Measurements from ENCODE around the gene CLMN.

- TF ChIP-seq, protein P1, sequence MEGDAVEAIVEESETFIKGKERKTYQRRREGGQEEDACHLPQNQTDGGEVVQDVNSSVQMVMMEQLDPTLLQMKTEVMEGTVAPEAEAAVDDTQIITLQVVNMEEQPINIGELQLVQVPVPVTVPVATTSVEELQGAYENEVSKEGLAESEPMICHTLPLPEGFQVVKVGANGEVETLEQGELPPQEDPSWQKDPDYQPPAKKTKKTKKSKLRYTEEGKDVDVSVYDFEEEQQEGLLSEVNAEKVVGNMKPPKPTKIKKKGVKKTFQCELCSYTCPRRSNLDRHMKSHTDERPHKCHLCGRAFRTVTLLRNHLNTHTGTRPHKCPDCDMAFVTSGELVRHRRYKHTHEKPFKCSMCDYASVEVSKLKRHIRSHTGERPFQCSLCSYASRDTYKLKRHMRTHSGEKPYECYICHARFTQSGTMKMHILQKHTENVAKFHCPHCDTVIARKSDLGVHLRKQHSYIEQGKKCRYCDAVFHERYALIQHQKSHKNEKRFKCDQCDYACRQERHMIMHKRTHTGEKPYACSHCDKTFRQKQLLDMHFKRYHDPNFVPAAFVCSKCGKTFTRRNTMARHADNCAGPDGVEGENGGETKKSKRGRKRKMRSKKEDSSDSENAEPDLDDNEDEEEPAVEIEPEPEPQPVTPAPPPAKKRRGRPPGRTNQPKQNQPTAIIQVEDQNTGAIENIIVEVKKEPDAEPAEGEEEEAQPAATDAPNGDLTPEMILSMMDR (conservative IDR thresholded peaks at IDR 0.05; ENCODE audit: low read depth, low read length): no peak
- no peak for TF ChIP-seq EZH2 (IDR thresholded peaks at IDR 0.05; ENCODE audit: borderline replicate concordance, low read depth, low read length, poor library complexity, severe bottlenecking)
Observed at GRCh38 chr14:95204705-95205104, 115.0 kb downstream of the CLMN start.
